Esophagus muscularis mucosa (tissue), 4 donors: ENCODE measurements around the gene PML.
"Not testable (repeated sequence)": the region's sequence is repeated elsewhere in the genome, so short reads cannot be mapped to it uniquely, and the experiment has no call there.

Source experiments
- CTCF ChIP-seq, 3 experiments: fragments of 200-600 bp in 2 of 3; fragments of 450-650 bp in 1 of 3; sonication (generic) in 2 of 3; IDR thresholded peaks; one replicate each; pipeline ENCODE4 v1.5.1; 2017 to 2019; ENCODE audit warnings: antibody characterized with exemption in 3 of 3, mild to moderate bottlenecking in 2 of 3, moderate library complexity in 1 of 3
- EP300 ChIP-seq: sonication (generic); formaldehyde crosslinking; IDR thresholded peaks from one replicate; pipeline ENCODE4 v1.6.1; 2017; ENCODE audit warnings: antibody characterized with exemption
- POLR2A ChIP-seq: fragments of 450-650 bp; IDR thresholded peaks from one replicate; pipeline ENCODE4 v1.6.1; 2017; ENCODE audit warnings: antibody characterized with exemption, moderate library complexity, mild to moderate bottlenecking, low read depth

GRCh38 chr15:74072132-74072531 is 77.6 kb downstream of the PML start:
- TF ChIP-seq CTCF (IDR thresholded peaks at IDR 0.05); POLR2A; EP300: not testable (repeated sequence)
